A549 treated with Hydrocortisone at 1 μM for 4 hours (cell line): ENCODE data around the gene OR52J3. TPM values are rescaled to one million over a fixed set of nuclear protein-coding genes. Genes with fewer than 3 reads are reported as not detected.

ENCODE experiments used
- total RNA-seq: library from RNA; stranded (reverse); fragments of 200-300 nt; extraction: Qiagen RNA extraction; gene quantifications from 5 replicates; pipeline ENCODE4 v1.2.3, GENCODE V29; 2022

OR52J3 gene
- not detected in 5 replicates for total RNA-seq

DNA sequence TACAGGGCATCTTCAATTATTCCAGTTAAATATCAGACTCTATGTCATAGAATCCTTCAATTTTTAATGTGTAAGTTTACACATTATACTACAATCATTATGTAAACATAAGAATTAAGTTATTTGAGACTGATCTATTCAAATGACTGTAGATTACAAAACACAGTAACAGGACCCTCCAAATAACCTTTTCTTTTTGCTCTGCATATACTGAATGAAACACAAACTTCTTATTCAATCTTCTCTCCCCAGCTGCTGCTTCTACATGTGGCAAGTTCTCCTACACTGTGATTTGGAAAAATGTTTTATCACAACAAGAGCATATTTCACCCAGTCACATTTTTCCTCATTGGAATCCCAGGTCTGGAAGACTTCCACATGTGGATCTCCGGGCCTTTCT lies at the start of gene OR52J3:
TSS of gene OR52J3 (plus strand) at position 301 of the 400 bp plus-strand sequence. CDS start at position 301, 0 bp downstream.

DNA sequence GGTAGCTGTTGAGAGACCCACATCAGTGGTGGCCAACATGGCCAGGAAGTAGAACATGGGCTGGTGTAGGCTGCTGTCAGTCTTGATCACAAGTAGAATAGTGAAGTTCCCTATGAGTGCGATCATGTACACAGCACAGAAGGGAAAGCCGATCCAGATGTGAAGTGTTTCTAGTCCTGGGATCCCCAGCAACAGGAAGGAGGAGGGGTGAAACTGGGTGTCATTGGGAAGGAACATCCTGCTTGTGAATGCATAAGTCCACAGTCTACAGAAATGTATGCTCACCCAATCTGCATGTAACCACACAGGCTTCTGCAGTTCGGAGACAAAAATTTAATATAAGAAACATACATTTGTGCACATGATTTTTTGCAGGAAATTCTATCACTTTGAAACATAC lies 13.1 kb downstream of the OR52J3 start, which contains the start of gene OR52E2:
TSS of gene OR52E2 (minus strand) at position 237 of the 400 bp plus-strand sequence. CDS start at position 237, 0 bp downstream.

GRCh38 chr11:5069272-5069671 lies 22.9 kb downstream of the OR52J3 start, which contains the start of gene OR52E1:
OR52E1 (plus strand) TSS chr11:5069572.

Other genes starting within 250 kb of the OR52J3 start
- not detected in 5 replicates for gene OR52R1, start 242.1 kb upstream of the OR52J3 start, total RNA-seq
- gene OR51F2, start 225.2 kb upstream of the OR52J3 start, total RNA-seq = not detected in 5 replicates
- gene OR51S1, start 197.3 kb upstream of the OR52J3 start, total RNA-seq = not detected in 5 replicates
- gene OR51T1, start 164.6 kb upstream of the OR52J3 start, total RNA-seq = not detected in 5 replicates
- gene OR51A7, start 142.7 kb upstream of the OR52J3 start, total RNA-seq = not detected in 5 replicates
- not detected in 5 replicates for gene OR51G2, start 127.2 kb upstream of the OR52J3 start, total RNA-seq
- gene OR51G1, start 122.2 kb upstream of the OR52J3 start, total RNA-seq = not detected in 5 replicates
- not detected in 5 replicates for gene OR51A4, start 98.9 kb upstream of the OR52J3 start, total RNA-seq
- not detected in 5 replicates for gene OR51A2, start 90.8 kb upstream of the OR52J3 start, total RNA-seq
- not detected in 5 replicates for gene OR51L1, start 51.7 kb upstream of the OR52J3 start, total RNA-seq
- gene OR52E2, start 13.1 kb downstream of the OR52J3 start, total RNA-seq = not detected in 5 replicates
- not detected in 5 replicates for gene OR52E1, start 23.0 kb downstream of the OR52J3 start, total RNA-seq
- not detected in 5 replicates for gene OR52A5, start 91.8 kb downstream of the OR52J3 start, total RNA-seq
- not detected in 5 replicates for gene OR52A1, start 108.2 kb downstream of the OR52J3 start, total RNA-seq
- not detected in 5 replicates for gene OR51V1, start 154.2 kb downstream of the OR52J3 start, total RNA-seq
- not detected in 5 replicates for gene HBB, start 180.5 kb downstream of the OR52J3 start, total RNA-seq
- gene HBD, start 188.0 kb downstream of the OR52J3 start, total RNA-seq = not detected in 5 replicates
- not detected in 5 replicates for gene HBG1, start 203.3 kb downstream of the OR52J3 start, total RNA-seq
- not detected in 5 replicates for gene HBG2, start 208.3 kb downstream of the OR52J3 start, total RNA-seq
- 0.16 TPM in 1 of 5 replicates, not detected in the others for gene HBE1, start 223.4 kb downstream of the OR52J3 start, total RNA-seq